ENCODE data around the gene STRBP.
A peak's percentile ranks its signal among the peaks of the same experiment; 100 is the strongest.

The STRBP gene

GRCh38 chr9:123246534-123246933, 21.9 kb downstream of the STRBP start:
- Mint-ChIP-seq H3K9me3 (no peaks in the 10 kb centered on the region), H3K27ac (no peak overlapping the region), H3K4me3 (no peak overlapping the region), H3K4me1 (ENCODE audit: low read depth) (peaks cover 75% of the 10 kb centered on the region), H3K27me3 (no peaks in the 10 kb centered on the region), H3K36me3 (ENCODE audit: low read depth) (peaks cover 6% of the 10 kb centered on the region)

GRCh38 chr9:123239726-123240125, 28.7 kb downstream of the STRBP start:
- Mint-ChIP-seq H3K4me3 (no peak overlapping the region), H3K27ac (no peak overlapping the region), H3K9me3 (no peaks in the 10 kb centered on the region), H3K27me3 (no peaks in the 10 kb centered on the region), H3K36me3 (ENCODE audit: low read depth) (peaks cover 18% of the 10 kb centered on the region), H3K4me1 (ENCODE audit: low read depth) (peaks cover 69% of the 10 kb centered on the region)

- no peak overlapping the region for H3K27ac Mint-ChIP-seq
- H3K4me1 Mint-ChIP-seq (ENCODE audit: low read depth): peaks cover 67% of the 10 kb centered on the region
- peaks cover 18% of the 10 kb centered on the region for H3K36me3 Mint-ChIP-seq (ENCODE audit: low read depth)
- H3K27me3 Mint-ChIP-seq: no peaks in the 10 kb centered on the region
- no peak overlapping the region for H3K4me3 Mint-ChIP-seq
- H3K9me3 Mint-ChIP-seq: no peaks in the 10 kb centered on the region
These were observed 30.0 kb downstream of the STRBP start for GRCh38 chr9:123238365-123238764.

GRCh38 chr9:123237220-123237619, 31.2 kb downstream of the STRBP start:
- Mint-ChIP-seq H3K4me1 (ENCODE audit: low read depth) (peaks cover 64% of the 10 kb centered on the region), H3K4me3 (no peak overlapping the region), H3K27ac (no peak overlapping the region), H3K36me3 (ENCODE audit: low read depth) (peaks cover 18% of the 10 kb centered on the region), H3K27me3 (no peaks in the 10 kb centered on the region), H3K9me3 (no peaks in the 10 kb centered on the region)

GRCh38 chr9:123235448-123235847, 32.9 kb downstream of the STRBP start:
- no peaks in the 10 kb centered on the region for H3K9me3 Mint-ChIP-seq
- no peak overlapping the region for H3K27ac Mint-ChIP-seq
- H3K27me3 Mint-ChIP-seq: no peaks in the 10 kb centered on the region
- H3K4me3 Mint-ChIP-seq: peak overlapping the region; percentile 42
- peaks cover 19% of the 10 kb centered on the region for H3K36me3 Mint-ChIP-seq (ENCODE audit: low read depth)
- H3K4me1 Mint-ChIP-seq (ENCODE audit: low read depth): peaks cover 57% of the 10 kb centered on the region

- Mint-ChIP-seq H3K9me3 (no peaks in the 10 kb centered on the region), H3K4me1 (ENCODE audit: low read depth) (peaks cover 53% of the 10 kb centered on the region), H3K27ac (peak overlapping the region; percentile 64), H3K27me3 (no peaks in the 10 kb centered on the region), H3K36me3 (ENCODE audit: low read depth) (peaks cover 19% of the 10 kb centered on the region), H3K4me3 (peak overlapping the region; percentile 42)
These were observed 33.5 kb downstream of the STRBP start for GRCh38 chr9:123234853-123235252.

GRCh38 chr9:123232332-123232731, 36.1 kb downstream of the STRBP start:
- H3K4me3 Mint-ChIP-seq: no peak overlapping the region
- H3K9me3 Mint-ChIP-seq: no peaks in the 10 kb centered on the region
- no peaks in the 10 kb centered on the region for H3K27me3 Mint-ChIP-seq
- peaks cover 19% of the 10 kb centered on the region for H3K36me3 Mint-ChIP-seq (ENCODE audit: low read depth)
- no peak overlapping the region for H3K27ac Mint-ChIP-seq
- peaks cover 33% of the 10 kb centered on the region for H3K4me1 Mint-ChIP-seq (ENCODE audit: low read depth)

GRCh38 chr9:123231421-123231820, 37.0 kb downstream of the STRBP start:
- H3K36me3 Mint-ChIP-seq (ENCODE audit: low read depth): peaks cover 21% of the 10 kb centered on the region
- H3K9me3 Mint-ChIP-seq: no peaks in the 10 kb centered on the region
- H3K4me3 Mint-ChIP-seq: no peak overlapping the region
- H3K27me3 Mint-ChIP-seq: no peaks in the 10 kb centered on the region
- peaks cover 38% of the 10 kb centered on the region for H3K4me1 Mint-ChIP-seq (ENCODE audit: low read depth)
- peak overlapping the region; percentile 42 for H3K27ac Mint-ChIP-seq

GRCh38 chr9:123228967-123229366, 39.4 kb downstream of the STRBP start:
- Mint-ChIP-seq H3K4me3 (no peak overlapping the region), H3K36me3 (ENCODE audit: low read depth) (peaks cover 14% of the 10 kb centered on the region), H3K27me3 (no peaks in the 10 kb centered on the region), H3K9me3 (no peaks in the 10 kb centered on the region), H3K4me1 (ENCODE audit: low read depth) (peaks cover 44% of the 10 kb centered on the region), H3K27ac (no peak overlapping the region)

- Mint-ChIP-seq H3K27me3 (no peaks in the 10 kb centered on the region), H3K36me3 (ENCODE audit: low read depth) (peaks cover 15% of the 10 kb centered on the region), H3K27ac (peak overlapping the region; percentile 87), H3K4me3 (peak overlapping the region; percentile 62), H3K4me1 (ENCODE audit: low read depth) (peaks cover 36% of the 10 kb centered on the region), H3K9me3 (no peaks in the 10 kb centered on the region)
These were observed 42.4 kb downstream of the STRBP start for GRCh38 chr9:123225995-123226394.

- Mint-ChIP-seq H3K4me1 (ENCODE audit: low read depth) (peaks cover 41% of the 10 kb centered on the region), H3K36me3 (ENCODE audit: low read depth) (peaks cover 15% of the 10 kb centered on the region), H3K27ac (peak overlapping the region; percentile 90), H3K9me3 (no peaks in the 10 kb centered on the region), H3K4me3 (peak overlapping the region; percentile 62), H3K27me3 (no peaks in the 10 kb centered on the region)
These were observed 43.0 kb downstream of the STRBP start for GRCh38 chr9:123225374-123225813.

GRCh38 chr9:123220127-123220526, 48.3 kb downstream of the STRBP start:
- peaks cover 9% of the 10 kb centered on the region for H3K36me3 Mint-ChIP-seq (ENCODE audit: low read depth)

GRCh38 chr9:123218831-123219230, 49.6 kb downstream of the STRBP start:
- H3K4me3 Mint-ChIP-seq: no peak overlapping the region
- H3K27ac Mint-ChIP-seq: no peak overlapping the region
- no peaks in the 10 kb centered on the region for H3K9me3 Mint-ChIP-seq
- H3K27me3 Mint-ChIP-seq: no peaks in the 10 kb centered on the region
- peaks cover 9% of the 10 kb centered on the region for H3K36me3 Mint-ChIP-seq (ENCODE audit: low read depth)
- H3K4me1 Mint-ChIP-seq (ENCODE audit: low read depth): peaks cover 33% of the 10 kb centered on the region

More at GRCh38 chr9:123220127-123220526, 48.3 kb downstream of the STRBP start:
- H3K4me3 Mint-ChIP-seq: no peak overlapping the region
- peaks cover 46% of the 10 kb centered on the region for H3K4me1 Mint-ChIP-seq (ENCODE audit: low read depth)
- H3K9me3 Mint-ChIP-seq: no peaks in the 10 kb centered on the region
- H3K27ac Mint-ChIP-seq: no peak overlapping the region
- no peaks in the 10 kb centered on the region for H3K27me3 Mint-ChIP-seq

- Mint-ChIP-seq H3K36me3 (ENCODE audit: low read depth) (peaks cover 14% of the 10 kb centered on the region), H3K4me3 (no peak overlapping the region), H3K27me3 (no peaks in the 10 kb centered on the region), H3K27ac (no peak overlapping the region), H3K4me1 (ENCODE audit: low read depth) (peaks cover 32% of the 10 kb centered on the region), H3K9me3 (no peaks in the 10 kb centered on the region)
These were observed 51.2 kb downstream of the STRBP start for GRCh38 chr9:123217128-123217654.

GRCh38 chr9:123216251-123216797, 52.1 kb downstream of the STRBP start:
- H3K4me1 Mint-ChIP-seq (ENCODE audit: low read depth): peaks cover 32% of the 10 kb centered on the region
- H3K27ac Mint-ChIP-seq: no peak overlapping the region
- H3K27me3 Mint-ChIP-seq: no peaks in the 10 kb centered on the region
- H3K4me3 Mint-ChIP-seq: no peak overlapping the region
- H3K36me3 Mint-ChIP-seq (ENCODE audit: low read depth): peaks cover 10% of the 10 kb centered on the region
- no peaks in the 10 kb centered on the region for H3K9me3 Mint-ChIP-seq

- no peak overlapping the region for H3K27ac Mint-ChIP-seq
- H3K36me3 Mint-ChIP-seq (ENCODE audit: low read depth): peaks cover 16% of the 10 kb centered on the region
- no peaks in the 10 kb centered on the region for H3K27me3 Mint-ChIP-seq
- no peak overlapping the region for H3K4me3 Mint-ChIP-seq
- H3K9me3 Mint-ChIP-seq: no peaks in the 10 kb centered on the region
- peaks cover 12% of the 10 kb centered on the region for H3K4me1 Mint-ChIP-seq (ENCODE audit: low read depth)
These were observed 57.3 kb downstream of the STRBP start for GRCh38 chr9:123211081-123211480.

Data from stimulated activated naive CD8-positive, alpha-beta T cell treated with anti-CD3 and anti-CD28 coated beads, Interleukin-15, Interleukin-2, amounts not matched to agents 100 ng/mL and 50 ng/mL, for 24 hours (primary cell).